HFFc6 (cell line): ENCODE measurements around the gene ATXN7L3. TPM values are rescaled to one million over a fixed set of nuclear protein-coding genes. Genes with fewer than 3 reads are reported as not detected.
A peak's percentile ranks its signal among the peaks of the same experiment; 100 is the strongest.

Source experiments
- DNase-seq: peaks from one replicate; pipeline ENCODE4 v3.0.0-alpha.2; 2018
- H3K27ac Mint-ChIP-seq: 2 replicates; pipeline ENCODE4 v1.8.0; 2020; ENCODE audit warnings: mild to moderate bottlenecking, mixed read lengths
- H3K27me3 Mint-ChIP-seq: 2 replicates; pipeline ENCODE4 v1.8.0; 2021; ENCODE audit warnings: mild to moderate bottlenecking, moderate library complexity, mixed read lengths; ENCODE audit not compliant: insufficient read depth
- H3K36me3 Mint-ChIP-seq: 2 replicates; pipeline ENCODE4 v1.8.0; 2021; ENCODE audit warnings: low read depth, mixed read lengths
- H3K4me1 Mint-ChIP-seq: 2 replicates; pipeline ENCODE4 v1.8.0; 2020; ENCODE audit warnings: low read depth, mixed read lengths
- H3K4me3 Mint-ChIP-seq: 2 replicates; pipeline ENCODE4 v1.8.0; 2020; ENCODE audit warnings: mild to moderate bottlenecking, moderate library complexity, mixed read lengths
- H3K9me3 Mint-ChIP-seq: 2 replicates; pipeline ENCODE4 v1.8.0; 2020; ENCODE audit warnings: mild to moderate bottlenecking, mixed read lengths
- CTCF ChIP-seq: fragments of 200-600 bp; sonication (generic); IDR thresholded peaks from 2 replicates; pipeline ENCODE4 v1.5.0; 2021; ENCODE audit warnings: antibody characterized with exemption, mild to moderate bottlenecking
- total RNA-seq, 6 experiments: library from RNA; stranded (reverse); fragmentation: NEBNext Ultra II Directional; extraction: Animal tissue kit (Norgen Biotek cat#: 25700); gene quantifications; 2 replicates in 1 of 6; 3 replicates in 5 of 6; pipeline ENCODE4 v1.2.3, GENCODE V29; 2021

ATXN7L3 gene
- total RNA-seq, 6 experiments from 2014 or later: 61.1 to 72.2 (median 68.4) TPM

DNA sequence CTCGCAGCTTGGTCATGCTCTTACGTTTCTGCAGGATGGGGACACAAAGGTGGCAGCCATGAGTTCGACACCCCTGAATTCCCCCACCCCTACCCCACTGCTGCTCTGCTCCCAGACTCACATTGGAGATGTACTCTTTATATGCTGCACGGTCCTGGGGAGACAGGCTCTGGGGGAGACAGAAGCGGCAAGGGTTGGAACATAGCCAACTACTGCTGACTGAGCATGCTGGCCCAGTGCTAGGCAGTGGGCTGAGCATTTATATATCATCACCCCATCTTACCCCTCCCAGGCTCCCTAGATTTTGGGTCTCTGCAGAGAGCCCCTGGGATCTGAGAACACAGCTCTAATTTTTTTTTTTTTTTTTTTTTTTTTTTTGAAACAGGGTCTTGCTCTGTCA is 8.1 kb upstream of the ATXN7L3 start:
- H3K36me3 Mint-ChIP-seq: peaks cover 25% of the 10 kb centered on the region
- H3K27me3 Mint-ChIP-seq: peaks cover 4% of the 10 kb centered on the region
- peaks cover 63% of the 10 kb centered on the region for H3K4me1 Mint-ChIP-seq
- no peak for DNase-seq
- peak overlapping the region; percentile 92 for H3K27ac Mint-ChIP-seq
- H3K4me3 Mint-ChIP-seq: peak overlapping the region; percentile 53; the same call in 1 of the 2 replicates
- H3K9me3 Mint-ChIP-seq: no peaks in the 10 kb centered on the region
- TF ChIP-seq CTCF: no peak

DNA sequence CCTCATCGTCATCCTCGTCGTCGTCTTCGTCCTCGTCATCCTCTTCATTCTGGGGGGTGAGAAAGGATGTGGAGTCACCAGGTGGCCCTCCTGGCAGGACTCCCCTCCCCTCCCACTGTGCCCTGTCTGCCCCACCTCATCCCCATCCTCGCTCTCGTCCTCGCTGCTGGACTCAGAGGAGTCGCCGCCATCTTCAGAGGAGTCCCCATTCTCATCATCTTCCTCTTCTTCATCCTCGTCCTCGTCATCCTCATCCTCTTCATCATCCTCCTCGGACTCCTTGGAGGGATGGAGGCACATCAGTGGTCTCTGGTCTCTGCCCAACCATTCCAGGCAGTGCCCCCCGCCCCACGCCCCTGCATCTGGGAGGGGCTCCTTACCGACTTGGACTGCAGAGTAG is 7.6 kb upstream of the ATXN7L3 start:
- no peaks in the 10 kb centered on the region for H3K9me3 Mint-ChIP-seq
- no peak for TF ChIP-seq CTCF
- no peak overlapping the region for H3K4me3 Mint-ChIP-seq
- H3K36me3 Mint-ChIP-seq: peaks cover 25% of the 10 kb centered on the region
- peaks cover 67% of the 10 kb centered on the region for H3K4me1 Mint-ChIP-seq
- H3K27me3 Mint-ChIP-seq: peaks cover 4% of the 10 kb centered on the region
- DNase-seq: no peak
- H3K27ac Mint-ChIP-seq: no peak overlapping the region

- TF ChIP-seq CTCF: no peak
- H3K27me3 Mint-ChIP-seq: peaks cover 4% of the 10 kb centered on the region
- peaks cover 72% of the 10 kb centered on the region for H3K4me1 Mint-ChIP-seq
- H3K9me3 Mint-ChIP-seq: no peaks in the 10 kb centered on the region
- peaks cover 25% of the 10 kb centered on the region for H3K36me3 Mint-ChIP-seq
- H3K4me3 Mint-ChIP-seq: no peak overlapping the region
- DNase-seq: no peak
- H3K27ac Mint-ChIP-seq: no peak overlapping the region
Observed at GRCh38 chr17:44206825-44207155, 7.1 kb upstream of the ATXN7L3 start.

GRCh38 chr17:44205962-44206824 is 6.5 kb upstream of the ATXN7L3 start:
- no peaks in the 10 kb centered on the region for H3K9me3 Mint-ChIP-seq
- peaks cover 4% of the 10 kb centered on the region for H3K27me3 Mint-ChIP-seq
- peaks cover 25% of the 10 kb centered on the region for H3K36me3 Mint-ChIP-seq
- H3K27ac Mint-ChIP-seq: peak overlapping the region; percentile 32
- peak; percentile 54 for TF ChIP-seq CTCF
- DNase-seq: no peak
- H3K4me3 Mint-ChIP-seq: no peak overlapping the region
- peaks cover 78% of the 10 kb centered on the region for H3K4me1 Mint-ChIP-seq

- H3K36me3 Mint-ChIP-seq: peaks cover 17% of the 10 kb centered on the region
- peak overlapping the region; percentile 75 for H3K27ac Mint-ChIP-seq
- peaks cover 4% of the 10 kb centered on the region for H3K27me3 Mint-ChIP-seq
- peaks cover 78% of the 10 kb centered on the region for H3K4me1 Mint-ChIP-seq
- no peaks in the 10 kb centered on the region for H3K9me3 Mint-ChIP-seq
- peak; percentile 46 for DNase-seq
- no peak overlapping the region for H3K4me3 Mint-ChIP-seq
- TF ChIP-seq CTCF: no peak
Observed at GRCh38 chr17:44204441-44204882, 4.8 kb upstream of the ATXN7L3 start.
